Thyroid gland (tissue), 4 donors: ENCODE results near the gene GNG12.

Experiments used
- CTCF ChIP-seq, 6 experiments: fragments of 200-600 bp in 3 of 6; fragments of 450-650 bp in 3 of 6; sonication (generic) in 3 of 6; IDR thresholded peaks; one replicate each; pipeline ENCODE4 v1.5.1; 2016 to 2019; ENCODE audit warnings: antibody characterized with exemption in 6 of 6, mild to moderate bottlenecking in 2 of 6, inconsistent platforms in 1 of 6, moderate library complexity in 1 of 6
- POLR2A ChIP-seq, 2 donors: fragments of 450-650 bp; IDR thresholded peaks; one replicate each; pipeline ENCODE4 v1.6.1; 2017; ENCODE audit warnings: antibody characterized with exemption in 2 of 2, mild to moderate bottlenecking in 2 of 2, moderate library complexity in 1 of 2

- TF ChIP-seq POLR2A (IDR thresholded peaks at IDR 0.05), result no peak
- no peak for TF ChIP-seq CTCF (IDR thresholded peaks at IDR 0.05)
Measured at GRCh38 chr1:67846538-67846937, 13.3 kb upstream of the GNG12 start.
